Spleen (tissue), 7 donors: Measurements from ENCODE around the gene FAM3D.

Experiments used
- POLR2A ChIP-seq, 3 donors: fragments of 450-650 bp; IDR thresholded peaks; one replicate each; pipeline ENCODE4 v1.5.1; 2017; ENCODE audit warnings: antibody characterized with exemption in 3 of 3, mild to moderate bottlenecking in 1 of 3
- TF ChIP-seq, protein P1 (sequence below), 11 experiments: fragments of 200-600 bp in 7 of 11; fragments of 450-650 bp in 4 of 11; sonication (generic) in 4 of 11; IDR thresholded peaks in 8 of 11; conservative IDR thresholded peaks in 3 of 11; 1 replicate in 7 of 11; 2 replicates in 4 of 11; pipeline versions ENCODE4 v1.4.0 to v1.8.0; 2016 to 2021; ENCODE audit warnings: antibody characterized with exemption in 11 of 11, inconsistent platforms in 4 of 11, mild to moderate bottlenecking in 1 of 11
- donor health status: DM: no; HTN: no; CAD: no; lungs with moderate emphysema.
- donor health status: DM: no; HTN: no; CAD: no.
- donor health status: DM: no; HTN: no; CAD: no.

DNA sequence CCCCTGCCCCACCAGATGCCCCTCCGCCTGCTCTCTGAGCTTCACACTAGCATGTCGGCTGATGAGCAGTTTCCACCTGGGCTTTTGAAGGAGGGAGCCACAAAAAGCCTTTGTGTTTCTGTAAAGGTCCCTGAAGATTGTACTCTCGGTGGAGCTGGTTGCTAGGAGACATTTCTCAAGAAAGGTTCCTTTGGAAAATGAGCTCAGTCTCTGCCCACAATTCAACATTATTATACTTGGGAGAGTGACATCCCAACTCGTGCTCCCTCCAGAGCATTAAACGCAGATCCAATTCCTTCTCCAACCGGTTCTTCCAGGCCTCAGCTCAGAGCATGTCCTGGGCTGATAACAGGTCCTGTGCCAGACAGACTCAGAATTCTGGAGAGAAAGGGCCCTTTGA lies 62.5 kb downstream of the FAM3D start:
- TF ChIP-seq, protein P1, sequence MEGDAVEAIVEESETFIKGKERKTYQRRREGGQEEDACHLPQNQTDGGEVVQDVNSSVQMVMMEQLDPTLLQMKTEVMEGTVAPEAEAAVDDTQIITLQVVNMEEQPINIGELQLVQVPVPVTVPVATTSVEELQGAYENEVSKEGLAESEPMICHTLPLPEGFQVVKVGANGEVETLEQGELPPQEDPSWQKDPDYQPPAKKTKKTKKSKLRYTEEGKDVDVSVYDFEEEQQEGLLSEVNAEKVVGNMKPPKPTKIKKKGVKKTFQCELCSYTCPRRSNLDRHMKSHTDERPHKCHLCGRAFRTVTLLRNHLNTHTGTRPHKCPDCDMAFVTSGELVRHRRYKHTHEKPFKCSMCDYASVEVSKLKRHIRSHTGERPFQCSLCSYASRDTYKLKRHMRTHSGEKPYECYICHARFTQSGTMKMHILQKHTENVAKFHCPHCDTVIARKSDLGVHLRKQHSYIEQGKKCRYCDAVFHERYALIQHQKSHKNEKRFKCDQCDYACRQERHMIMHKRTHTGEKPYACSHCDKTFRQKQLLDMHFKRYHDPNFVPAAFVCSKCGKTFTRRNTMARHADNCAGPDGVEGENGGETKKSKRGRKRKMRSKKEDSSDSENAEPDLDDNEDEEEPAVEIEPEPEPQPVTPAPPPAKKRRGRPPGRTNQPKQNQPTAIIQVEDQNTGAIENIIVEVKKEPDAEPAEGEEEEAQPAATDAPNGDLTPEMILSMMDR (IDR thresholded peaks at IDR 0.05 in 8 of 11, conservative IDR thresholded peaks at IDR 0.05 in 3 of 11): no peak
- TF ChIP-seq POLR2A (IDR thresholded peaks at IDR 0.05): no peak
